ENCODE data around the gene RBM33.

- TF ChIP-seq CTCF (IDR thresholded peaks at IDR 0.05; ENCODE audit: low read length) = no peak
- no peak for TF ChIP-seq EZH2 (optimal IDR thresholded peaks at IDR 0.05; ENCODE audit: low read depth, low read length)
- no peak for TF ChIP-seq EZH2phosphoT487 (IDR thresholded peaks at IDR 0.05; ENCODE audit: low read length)
Observed at GRCh38 chr7:155792315-155792960, 148.0 kb downstream of the RBM33 start.
